Small intestine (tissue), 7 donors: ENCODE measurements around the gene GPC1. TPM values are rescaled to one million over a fixed set of nuclear protein-coding genes. Genes with fewer than 3 reads are reported as not detected.

Experiments
- DNase-seq, 2 donors: peaks; one replicate each; pipeline versions ENCODE4 v3.0.0 to v3.0.0-alpha.2; 2013
- FAIRE-seq: peaks from 2 replicates; lab custom pipeline; 2012; peaks lifted over from hg19 to GRCh38; lab: Jason Lieb, UNC
- H3K27ac ChIP-seq, 3 donors: one replicate each; pipeline ENCODE4 v1.5.1; 2013; ENCODE audit warnings: low read length in 2 of 3, mild to moderate bottlenecking in 2 of 3, control low read depth in 1 of 3, inconsistent platforms in 1 of 3, low read depth in 1 of 3, moderate library complexity in 1 of 3
- H3K27me3 ChIP-seq, 3 donors: one replicate each; pipeline ENCODE4 v1.6.1; 2013; ENCODE audit warnings: low read length in 3 of 3, inconsistent platforms in 1 of 3; ENCODE audit not compliant: control insufficient read depth in 3 of 3, insufficient read depth in 3 of 3
- H3K36me3 ChIP-seq, 3 donors: one replicate each; pipeline ENCODE4 v1.6.1; 2013; ENCODE audit warnings: low read length in 3 of 3, inconsistent platforms in 1 of 3, low read depth in 1 of 3, mild to moderate bottlenecking in 1 of 3, moderate library complexity in 1 of 3; ENCODE audit not compliant: control insufficient read depth in 3 of 3, insufficient read depth in 2 of 3
- H3K4me1 ChIP-seq, 3 donors: one replicate each; pipeline ENCODE4 v1.6.1; 2013; ENCODE audit warnings: low read length in 2 of 3, inconsistent platforms in 1 of 3, low read depth in 1 of 3, mild to moderate bottlenecking in 1 of 3, moderate library complexity in 1 of 3; ENCODE audit not compliant: control insufficient read depth in 3 of 3, insufficient read depth in 2 of 3
- H3K4me3 ChIP-seq, 3 donors: one replicate each; pipeline ENCODE4 v1.5.1; 2013; ENCODE audit warnings: low read length in 3 of 3, control low read depth in 1 of 3, inconsistent platforms in 1 of 3, low read depth in 1 of 3, mild to moderate bottlenecking in 1 of 3, moderate library complexity in 1 of 3
- H3K9me3 ChIP-seq, 2 donors: one replicate each; pipeline ENCODE4 v1.6.1; 2013; ENCODE audit warnings: low read depth in 1 of 2, low read length in 1 of 2; ENCODE audit not compliant: control insufficient read depth in 2 of 2, insufficient read depth in 1 of 2
- WGBS, 3 donors: extraction: QIAGEN DNeasy Blood & Tissue Kit; methylation state at CpG; one replicate each; pipeline ENCODE4 v1.1.7; 2013; 5-methylcytosine and 5-hydroxymethylcytosine counted together
- polyA plus RNA-seq, 4 donors: library from polyadenylated mRNA; stranded (reverse) in 3 of 4; unstranded in 1 of 4; fragments of 200-250 nt in 3 of 4; fragments of 120-200 nt in 1 of 4; gene quantifications; one replicate each; pipeline versions ENCODE4 v1.2.1 to v1.2.3, GENCODE V29; 2013
- donor health status: healthy with polysubstance abuse.
- donor health status: control.
- donor health status: control.
- donor health status: Bipolar disorder and iron deficiency.
- donor health status: healthy.

GPC1 gene
- polyA plus RNA-seq, 4 donors = 0.89 to 15.5 (median 4.8) TPM

DNA sequence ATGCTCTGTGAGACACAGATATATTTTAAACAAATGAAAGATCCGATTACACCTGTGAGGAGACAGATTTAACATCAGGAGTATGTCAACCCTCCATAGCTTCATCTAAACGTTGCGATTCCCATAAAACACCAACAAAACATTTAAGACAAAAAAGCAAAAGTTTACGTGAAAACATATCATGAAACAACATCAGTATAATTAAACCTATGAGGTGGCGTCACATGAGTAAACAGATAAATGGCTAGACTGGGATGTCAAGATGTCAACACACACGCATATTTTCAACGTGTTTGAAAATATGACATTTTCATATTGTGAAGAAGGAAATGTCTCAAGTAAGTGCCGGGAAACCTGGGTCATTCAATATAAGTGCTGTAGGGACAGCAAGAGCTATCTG is 25.5 kb upstream of the GPC1 start:
- no peak for FAIRE-seq
- Histone ChIP-seq H3K27ac (no peak overlapping the region), H3K4me1 (peaks cover 0 to 2% (median 0%) of the 10 kb centered on the region in 3 donors), H3K9me3 (no peaks in the 10 kb centered on the region), H3K4me3 (no peak overlapping the region), H3K27me3 (no peaks in the 10 kb centered on the region), H3K36me3 (no peaks in the 10 kb centered on the region)
- WGBS, 3 donors = 74 to 82% (median 81%) methylated on average over 8 of the region's 8 CpGs
- no peak for DNase-seq

DNA sequence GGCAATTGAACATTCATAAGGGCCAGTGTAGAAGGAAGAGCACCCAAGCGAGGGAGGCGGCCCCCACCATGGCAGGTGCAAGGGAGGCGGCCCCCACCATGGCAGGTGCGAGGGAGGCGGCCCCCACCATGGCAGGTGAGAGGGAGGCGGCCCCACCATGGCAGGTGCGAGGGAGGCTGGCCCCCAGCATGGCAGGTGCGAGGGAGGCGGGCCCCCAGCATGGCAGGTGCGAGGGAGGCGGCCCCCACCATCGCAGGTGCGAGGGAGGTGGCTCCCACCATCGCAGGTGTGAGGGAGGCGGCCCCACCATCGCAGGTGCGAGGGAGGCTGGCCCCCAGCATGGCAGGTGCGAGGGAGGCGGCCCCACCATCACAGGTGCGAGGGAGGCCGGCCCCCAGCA is 24.7 kb upstream of the GPC1 start:
- Histone ChIP-seq H3K36me3 (no peaks in the 10 kb centered on the region), H3K9me3 (no peaks in the 10 kb centered on the region), H3K4me3 (no peak overlapping the region), H3K4me1 (peaks cover 0 to 2% (median 0%) of the 10 kb centered on the region in 3 donors), H3K27ac (no peak overlapping the region), H3K27me3 (no peaks in the 10 kb centered on the region)
- 69 to 88% (median 73%) methylated on average over 16 to 21 of the region's 21 CpGs for WGBS, 3 donors
- no peak for DNase-seq
- FAIRE-seq = no peak

DNA sequence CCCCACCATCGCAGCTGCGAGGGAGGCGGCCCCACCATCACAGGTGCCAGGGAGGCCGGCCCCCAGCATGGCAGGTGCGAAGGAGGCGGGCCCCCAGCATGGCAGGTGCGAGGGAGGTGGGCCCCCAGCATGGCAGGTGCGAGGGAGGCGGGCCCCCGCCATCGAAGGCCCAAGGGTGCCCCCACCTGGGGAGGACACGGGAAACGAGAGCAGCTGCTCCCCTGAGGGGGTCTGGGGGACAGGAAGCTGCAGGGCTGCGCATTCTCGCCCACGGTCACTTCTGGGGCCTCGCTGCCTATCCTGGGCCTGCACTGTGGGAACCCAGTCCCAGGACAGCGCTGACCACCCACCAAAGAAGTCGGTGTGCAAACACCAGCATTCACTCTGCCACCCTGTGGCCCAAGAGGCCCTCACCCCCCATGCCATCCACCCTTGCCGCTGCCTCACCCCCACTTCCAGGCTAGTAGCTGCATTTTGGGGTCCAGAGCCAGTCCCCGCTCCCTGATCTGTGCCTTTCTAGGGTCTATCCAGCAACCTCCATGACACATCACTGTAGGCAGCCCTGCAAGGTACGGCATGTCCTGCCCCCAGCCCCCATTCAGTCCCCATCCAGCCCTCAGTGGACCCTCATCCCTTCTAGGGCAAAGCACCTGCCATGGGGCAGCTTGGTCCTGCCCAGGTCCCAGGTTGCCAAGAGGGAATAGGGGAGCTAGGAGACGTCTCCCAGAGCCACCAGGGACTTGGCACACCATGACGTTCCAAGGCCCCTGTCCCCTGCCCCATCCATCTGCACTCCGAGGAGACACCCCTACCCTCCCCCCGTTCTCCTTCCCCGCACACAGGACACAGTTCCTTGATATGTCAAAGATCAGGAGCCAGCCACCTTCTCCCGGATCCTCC is 24.0 kb upstream of the GPC1 start:
- H3K36me3 ChIP-seq = no peaks in the 10 kb centered on the region
- WGBS, 3 donors = 70 to 84% (median 74%) methylated on average over 26 to 28 of the region's 28 CpGs
- H3K9me3 ChIP-seq = no peaks in the 10 kb centered on the region
- no peak overlapping the region for H3K4me3 ChIP-seq
- no peak overlapping the region for H3K27ac ChIP-seq
- DNase-seq (no peak), FAIRE-seq (no peak)
- H3K4me1 ChIP-seq = peaks cover 0 to 2% (median 0%) of the 10 kb centered on the region in 3 donors
- H3K27me3 ChIP-seq = no peaks in the 10 kb centered on the region

DNA sequence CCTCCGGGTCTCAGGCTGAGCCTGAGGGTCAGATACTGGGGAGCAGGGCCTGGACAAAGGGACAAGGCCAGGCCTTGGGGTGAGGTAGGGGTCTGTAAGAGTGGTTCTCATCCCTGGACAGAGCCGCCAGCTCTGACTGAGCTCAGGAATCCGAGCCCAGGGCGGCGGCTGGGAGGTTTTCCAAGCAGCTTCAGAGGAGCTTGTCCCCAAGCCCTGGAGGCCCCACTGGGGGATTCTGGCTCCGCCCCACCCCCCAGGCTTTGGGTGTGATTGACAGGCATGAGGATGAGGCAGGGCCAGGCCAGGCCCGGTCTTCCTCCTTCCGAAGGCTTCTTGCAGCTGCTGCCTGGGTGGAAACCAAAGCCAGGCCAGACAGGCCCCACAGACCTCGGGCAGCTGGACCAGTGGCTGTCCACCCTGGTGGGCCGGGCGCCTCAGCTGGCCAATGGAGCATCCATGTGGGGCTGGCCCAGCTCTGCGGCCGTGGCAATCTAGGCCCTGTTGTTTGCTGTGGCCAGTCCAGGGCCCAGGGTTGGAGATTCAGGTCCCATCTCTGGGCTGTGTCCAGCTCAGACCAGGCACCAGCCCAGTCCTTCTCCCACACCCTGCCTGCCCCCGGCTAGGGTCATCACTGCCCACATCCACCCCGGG is 23.1 kb upstream of the GPC1 start:
- peaks cover 0 to 2% (median 0%) of the 10 kb centered on the region in 3 donors for H3K4me1 ChIP-seq
- H3K4me3 ChIP-seq = no peak overlapping the region
- H3K9me3 ChIP-seq = no peaks in the 10 kb centered on the region
- no peaks in the 10 kb centered on the region for H3K36me3 ChIP-seq
- 65 to 82% (median 79%) methylated on average over 15 of the region's 15 CpGs for WGBS, 3 donors
- H3K27ac ChIP-seq = no peak overlapping the region
- FAIRE-seq = no peak
- H3K27me3 ChIP-seq = no peaks in the 10 kb centered on the region
- DNase-seq = no peak

DNA sequence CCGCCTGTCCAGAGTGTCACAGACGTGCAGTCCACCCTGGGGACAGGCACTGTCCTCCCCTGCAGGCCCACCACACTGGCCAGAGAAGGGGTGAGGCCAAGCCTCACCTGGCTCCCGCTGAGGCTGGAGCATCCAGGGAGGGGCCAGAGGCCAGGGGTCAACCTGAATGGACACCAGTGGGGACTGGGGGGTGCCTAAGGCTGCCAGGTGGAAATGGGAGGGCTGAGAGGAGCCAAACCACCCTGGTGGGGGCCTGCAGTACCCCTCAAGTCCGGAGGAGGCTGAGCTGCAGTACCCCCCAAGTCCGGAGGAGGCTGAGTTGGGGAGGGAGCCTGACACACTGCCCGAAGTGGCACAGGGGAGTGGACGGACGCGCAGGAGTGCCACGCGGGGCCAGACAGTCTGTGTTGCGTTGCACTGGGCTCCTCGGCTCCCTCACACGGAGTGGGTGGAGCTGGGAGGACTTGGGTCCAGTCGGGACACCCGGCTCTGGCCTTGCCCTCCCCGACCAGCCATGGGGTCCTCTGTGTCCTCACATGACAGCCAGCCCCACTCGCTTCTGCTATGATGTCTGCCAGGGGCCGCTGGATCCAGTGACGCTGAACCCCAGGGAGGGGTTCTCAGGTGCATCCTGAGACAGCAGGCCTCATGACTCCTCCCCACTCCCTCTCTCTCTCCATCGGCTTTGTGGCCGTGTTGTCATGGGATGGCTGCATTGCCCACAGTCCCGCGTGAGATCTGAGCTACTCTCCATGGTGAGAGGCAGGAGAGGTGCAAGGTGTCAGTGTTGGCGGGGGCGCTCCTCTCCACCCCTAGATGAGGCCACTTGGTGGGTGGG is 22.3 kb upstream of the GPC1 start:
- H3K4me3 ChIP-seq = no peak overlapping the region
- no peak for DNase-seq
- 80 to 91% (median 81%) methylated on average over 26 of the region's 26 CpGs for WGBS, 3 donors
- no peaks in the 10 kb centered on the region for H3K27me3 ChIP-seq
- FAIRE-seq = no peak
- H3K9me3 ChIP-seq = peaks cover 0 to under 1% of the 10 kb centered on the region in 2 donors
- H3K27ac ChIP-seq = no peak overlapping the region
- peaks cover 0 to 2% (median 0%) of the 10 kb centered on the region in 3 donors for H3K4me1 ChIP-seq
- no peaks in the 10 kb centered on the region for H3K36me3 ChIP-seq

DNA sequence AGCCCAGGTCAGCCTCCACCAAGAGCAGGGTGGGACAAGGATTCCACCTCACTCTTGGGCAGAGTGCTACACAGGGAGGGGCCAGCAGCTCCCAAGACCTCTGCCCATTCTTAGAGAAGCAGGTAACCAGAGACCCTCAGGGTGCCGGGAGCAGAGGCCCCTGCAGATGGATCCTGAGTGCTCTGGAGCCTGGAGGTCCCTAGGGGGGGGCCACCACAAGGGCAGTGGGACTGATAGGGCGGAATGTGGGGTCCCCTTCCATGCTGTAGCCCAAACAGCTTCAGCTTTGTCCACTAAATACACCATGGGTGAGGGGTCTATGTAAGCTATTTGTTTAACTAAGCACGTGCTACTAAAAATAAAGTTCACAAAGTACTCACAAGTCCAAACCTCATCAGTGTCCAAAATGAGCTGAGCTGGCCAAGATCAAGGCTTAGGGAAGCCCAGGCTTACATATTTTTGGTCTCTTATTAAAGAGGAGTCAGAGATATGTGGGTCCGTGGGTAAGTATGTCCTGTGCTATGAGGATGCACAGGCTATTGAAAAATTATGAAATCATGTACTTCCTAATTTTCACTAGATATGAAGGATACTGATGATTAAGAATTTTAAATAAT is 21.5 kb upstream of the GPC1 start:
- Histone ChIP-seq H3K36me3 (no peaks in the 10 kb centered on the region), H3K9me3 (peaks cover 0 to 8% of the 10 kb centered on the region in 2 donors), H3K4me1 (peaks cover 0 to 2% (median 0%) of the 10 kb centered on the region in 3 donors), H3K27me3 (no peaks in the 10 kb centered on the region), H3K4me3 (no peak overlapping the region), H3K27ac (no peak overlapping the region)
- WGBS, 3 donors = 64 to 77% (median 71%) methylated on average over 4 of the region's 4 CpGs
- DNase-seq = no peak
- no peak for FAIRE-seq

DNA sequence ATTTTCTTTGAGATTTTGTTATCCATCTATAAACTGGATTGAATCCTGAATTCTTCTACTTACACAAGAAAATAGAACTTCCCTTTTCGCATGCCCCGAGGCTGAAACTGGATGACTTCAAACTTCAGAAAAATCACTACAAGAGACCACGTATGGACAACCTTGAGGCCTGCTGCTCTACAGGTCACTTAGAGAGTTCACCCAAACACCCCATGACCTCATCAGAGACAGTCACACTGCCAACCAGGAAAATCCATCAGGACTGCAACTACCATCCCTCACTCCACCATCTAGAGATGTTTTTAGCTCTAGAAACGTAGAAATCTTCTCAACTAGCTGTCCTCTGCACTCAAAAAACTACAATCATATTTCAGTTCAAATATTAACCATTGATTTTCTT is 18.6 kb upstream of the GPC1 start:
- Histone ChIP-seq H3K27ac (no peak overlapping the region), H3K4me3 (no peak overlapping the region), H3K27me3 (peaks cover 0 to 2% (median 0%) of the 10 kb centered on the region in 3 donors), H3K4me1 (peaks cover 0 to 2% (median 0%) of the 10 kb centered on the region in 3 donors), H3K9me3 (peaks cover 3 to 34% of the 10 kb centered on the region in 2 donors), H3K36me3 (no peaks in the 10 kb centered on the region)
- no peak for DNase-seq
- no peak for FAIRE-seq
- 61 to 67% (median 62%) methylated on average over 4 of the region's 4 CpGs for WGBS, 3 donors
